PC-9 (cell line): ENCODE results near the gene LRWD1.

Experiments
- CTCF ChIP-seq: fragments of 200-600 bp; sonication (generic); conservative IDR thresholded peaks from 2 replicates; pipeline ENCODE4 v1.6.1; 2017; ENCODE audit warnings: mixed run types, antibody characterized with exemption, mild to moderate bottlenecking, moderate library complexity
- EZH2 ChIP-seq: fragments of 200-600 bp; sonication (generic); IDR thresholded peaks from 2 replicates; pipeline ENCODE4 v1.8.0; 2017; ENCODE audit warnings: antibody characterized with exemption, low read depth

DNA sequence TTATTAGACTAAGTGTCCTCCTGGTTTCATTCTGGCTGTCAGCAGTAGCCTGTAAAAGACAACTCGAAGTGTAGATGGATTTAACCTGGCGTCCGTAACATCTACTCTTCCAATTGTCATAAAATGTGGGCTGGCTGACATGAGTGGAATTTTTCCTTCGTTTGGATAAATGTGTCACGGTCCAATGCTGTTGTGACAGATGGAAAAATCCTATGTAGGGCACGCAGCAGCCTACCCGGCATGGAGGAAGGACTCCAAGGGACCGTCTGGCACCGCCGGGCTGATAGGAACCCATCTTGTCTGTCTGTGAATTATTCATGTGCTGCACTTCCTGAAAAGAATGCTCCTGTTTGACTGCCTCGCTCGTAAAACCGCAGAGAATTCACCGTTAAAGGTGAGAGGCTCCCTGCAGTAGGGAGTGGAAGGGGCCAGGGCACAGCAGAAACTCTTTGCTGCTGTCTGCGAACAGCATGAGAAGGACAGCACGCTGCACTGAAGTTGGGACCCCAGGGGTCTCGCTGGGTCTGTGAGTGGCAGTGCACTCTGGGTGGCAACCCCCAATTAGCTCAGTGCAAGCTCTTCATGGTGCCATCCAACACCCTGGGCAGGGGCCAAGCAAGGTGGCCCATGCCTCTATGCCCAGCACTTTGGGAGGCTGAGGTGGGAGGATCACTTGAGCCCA lies 33.0 kb upstream of the LRWD1 start:
- TF ChIP-seq CTCF (no peak), EZH2 (no peak)
